ENCODE data around the gene LSAMP. TPM values are rescaled to one million over a fixed set of nuclear protein-coding genes. Genes with fewer than 3 reads are reported as not detected.

Gene LSAMP
- total and polyA plus RNA-seq, 2 of the 13 experiments (the other 11 are each of a cell fraction or from before 2014, with no cell fraction given): not detected

DNA sequence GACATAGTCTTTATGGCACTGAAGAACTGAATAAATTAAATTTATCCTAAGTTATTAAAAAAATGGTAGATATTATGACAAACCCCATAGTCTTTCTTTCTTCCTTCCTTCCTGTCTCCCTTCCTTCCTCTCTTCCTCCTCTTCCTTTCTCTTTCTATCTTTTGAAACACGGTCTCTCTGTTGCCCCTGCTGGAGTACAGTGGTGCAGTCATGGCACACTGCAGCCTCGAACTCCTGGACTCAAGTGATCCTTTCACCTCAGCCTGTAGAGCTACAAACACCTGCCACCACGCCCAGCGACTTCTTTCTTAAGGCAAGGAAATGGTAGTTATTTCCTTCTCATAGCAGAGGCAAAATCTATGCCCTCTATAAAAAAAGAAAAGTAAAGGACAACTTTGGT lies 467.4 kb downstream of the LSAMP start:
- Histone ChIP-seq H2AFZ (ENCODE audit: low read length) (no peak overlapping the region), H3K27me3 (ENCODE audit: control insufficient read depth in 1 of 2, insufficient read depth in 2 of 2, low read length in 2 of 2) (no peaks in the 10 kb centered on the region), H3K9ac (ENCODE audit: insufficient read depth, low read depth, low read length) (no peak overlapping the region), H3K4me2 (ENCODE audit: low read depth, low read length) (no peak overlapping the region), H3K9me3 (ENCODE audit: low read length) (no peaks in the 10 kb centered on the region), H3K27ac (ENCODE audit: extremely low read length, insufficient read depth, low read length) (no peak overlapping the region), H3K36me3 (replicated peaks in 1 of 2; ENCODE audit: control insufficient read depth in 1 of 2, insufficient read depth in 2 of 2, low read length in 2 of 2) (no peaks in the 10 kb centered on the region), H3K79me2 (ENCODE audit: insufficient read depth, low read length) (no peaks in the 10 kb centered on the region), H4K20me1 (ENCODE audit: insufficient read depth, low read length) (no peaks in the 10 kb centered on the region), H3K4me3 (replicated peaks in 1 of 3; ENCODE audit: insufficient read depth in 1 of 3, low read depth in 2 of 3, low read length in 3 of 3) (no peak overlapping the region), H3K4me1 (ENCODE audit: insufficient read depth, low read length) (peaks cover 9% of the 10 kb centered on the region; the same call in 1 of the 2 replicates)
- DNase-seq (ENCODE audit: low spot score) (no peak), ATAC-seq (no peak), FAIRE-seq (no peak)
- intact Hi-C loops (cut with micrococcal nuclease; ENCODE audit: unreplicated experiment): no loop called here
- no TSS peak for BruUV-seq (replicated peaks)
- 5% methylated on average over 4 of the region's 4 CpGs for WGBS (ENCODE audit: low lambda C conversion rate)
- TF ChIP-seq NFE2L2 (IDR thresholded peaks at IDR 0.05; ENCODE audit: low read length): no peak
- no peak for TF ChIP-seq GTF3A (CRISPR knock-in tag; conservative IDR thresholded peaks at IDR 0.05)
- TF ChIP-seq ZFYVE20 (CRISPR knock-in tag; IDR thresholded peaks at IDR 0.05; ENCODE audit: borderline replicate concordance, low read depth): no peak
- TF ChIP-seq ZNF207 (IDR thresholded peaks at IDR 0.05; ENCODE audit: borderline replicate concordance): no peak
- in situ Hi-C loops (cut with HindIII; ENCODE audit: extremely low pct_ligation_motif_present, low pct_unique_long_range_greater_than_20kb): no loop called here
- CTCF ChIA-PET (ENCODE audit: low intra/inter-chr PET ratio, low total read pairs): no interaction called here
- POLR2A ChIA-PET: no interaction called here

DNA sequence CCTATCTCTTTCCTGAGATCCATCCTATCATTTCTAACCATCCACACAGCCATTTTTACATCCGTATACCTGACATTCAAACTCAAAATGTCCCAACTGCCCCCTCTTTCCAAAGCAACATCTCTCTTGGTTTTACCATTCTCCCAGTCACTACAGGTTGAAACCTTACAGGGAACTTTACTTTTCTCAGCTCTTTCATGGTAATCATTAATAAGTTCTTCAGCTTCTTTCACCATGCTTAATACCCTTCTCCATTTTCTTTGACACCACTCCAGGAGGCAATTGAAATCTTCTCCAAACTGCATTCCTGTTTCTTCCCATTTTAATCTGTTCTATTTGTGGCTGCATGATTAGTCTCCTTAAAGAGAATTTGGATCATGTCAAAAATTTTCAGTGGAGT lies 469.5 kb downstream of the LSAMP start:
- DNase-seq (ENCODE audit: low spot score): no peak
- H3K36me3 ChIP-seq (replicated peaks in 1 of 2; ENCODE audit: control insufficient read depth in 1 of 2, insufficient read depth in 2 of 2, low read length in 2 of 2): no peaks in the 10 kb centered on the region
- intact Hi-C loops (cut with micrococcal nuclease; ENCODE audit: unreplicated experiment): no loop called here
- TF ChIP-seq RXRB (CRISPR knock-in tag; IDR thresholded peaks at IDR 0.05; ENCODE audit: borderline replicate concordance) (no peak), TMF1 (CRISPR knock-in tag; IDR thresholded peaks at IDR 0.05; ENCODE audit: low read depth) (no peak), HOXA3 (CRISPR knock-in tag; IDR thresholded peaks at IDR 0.05) (no peak)
- TF ChIP-seq, protein P1, sequence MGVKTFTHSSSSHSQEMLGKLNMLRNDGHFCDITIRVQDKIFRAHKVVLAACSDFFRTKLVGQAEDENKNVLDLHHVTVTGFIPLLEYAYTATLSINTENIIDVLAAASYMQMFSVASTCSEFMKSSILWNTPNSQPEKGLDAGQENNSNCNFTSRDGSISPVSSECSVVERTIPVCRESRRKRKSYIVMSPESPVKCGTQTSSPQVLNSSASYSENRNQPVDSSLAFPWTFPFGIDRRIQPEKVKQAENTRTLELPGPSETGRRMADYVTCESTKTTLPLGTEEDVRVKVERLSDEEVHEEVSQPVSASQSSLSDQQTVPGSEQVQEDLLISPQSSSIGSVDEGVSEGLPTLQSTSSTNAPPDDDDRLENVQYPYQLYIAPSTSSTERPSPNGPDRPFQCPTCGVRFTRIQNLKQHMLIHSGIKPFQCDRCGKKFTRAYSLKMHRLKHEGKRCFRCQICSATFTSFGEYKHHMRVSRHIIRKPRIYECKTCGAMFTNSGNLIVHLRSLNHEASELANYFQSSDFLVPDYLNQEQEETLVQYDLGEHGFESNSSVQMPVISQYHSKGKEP (CRISPR knock-in tag; IDR thresholded peaks at IDR 0.05): no peak
- TF ChIP-seq, protein P2, sequence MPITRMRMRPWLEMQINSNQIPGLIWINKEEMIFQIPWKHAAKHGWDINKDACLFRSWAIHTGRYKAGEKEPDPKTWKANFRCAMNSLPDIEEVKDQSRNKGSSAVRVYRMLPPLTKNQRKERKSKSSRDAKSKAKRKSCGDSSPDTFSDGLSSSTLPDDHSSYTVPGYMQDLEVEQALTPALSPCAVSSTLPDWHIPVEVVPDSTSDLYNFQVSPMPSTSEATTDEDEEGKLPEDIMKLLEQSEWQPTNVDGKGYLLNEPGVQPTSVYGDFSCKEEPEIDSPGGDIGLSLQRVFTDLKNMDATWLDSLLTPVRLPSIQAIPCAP (CRISPR knock-in tag; IDR thresholded peaks at IDR 0.05; ENCODE audit: low read depth): no peak
- POLR2A ChIA-PET: no interaction called here
- ATAC-seq: no peak
- H2AFZ ChIP-seq (ENCODE audit: low read length): no peak overlapping the region
- WGBS (ENCODE audit: low lambda C conversion rate): 0% methylated on average over 1 of the region's 1 CpG
- no peak overlapping the region for H3K27ac ChIP-seq (ENCODE audit: extremely low read length, insufficient read depth, low read length)
- no peak overlapping the region for H3K4me2 ChIP-seq (ENCODE audit: low read depth, low read length)
- BruUV-seq (replicated peaks): no TSS peak
- H3K79me2 ChIP-seq (ENCODE audit: insufficient read depth, low read length): no peaks in the 10 kb centered on the region
- no peak overlapping the region for H3K4me3 ChIP-seq (replicated peaks in 1 of 3; ENCODE audit: insufficient read depth in 1 of 3, low read depth in 2 of 3, low read length in 3 of 3)
- in situ Hi-C loops (cut with HindIII; ENCODE audit: extremely low pct_ligation_motif_present, low pct_unique_long_range_greater_than_20kb): no loop called here
- H3K4me1 ChIP-seq (ENCODE audit: insufficient read depth, low read length): peaks cover 9% of the 10 kb centered on the region; the same call in 1 of the 2 replicates
- FAIRE-seq: no peak
- H3K9ac ChIP-seq (ENCODE audit: insufficient read depth, low read depth, low read length): no peak overlapping the region
- no peaks in the 10 kb centered on the region for H3K27me3 ChIP-seq (ENCODE audit: control insufficient read depth in 1 of 2, insufficient read depth in 2 of 2, low read length in 2 of 2)
- no peaks in the 10 kb centered on the region for H3K9me3 ChIP-seq (ENCODE audit: low read length)
- CTCF ChIA-PET (ENCODE audit: low intra/inter-chr PET ratio, low total read pairs): no interaction called here
- no peaks in the 10 kb centered on the region for H4K20me1 ChIP-seq (ENCODE audit: insufficient read depth, low read length)

All from HepG2 (cell line).